Calu3 (cell line): Measurements from ENCODE around the gene VCL. TPM values are rescaled to one million over a fixed set of nuclear protein-coding genes. Genes with fewer than 3 reads are reported as not detected.

Experiments
- BruUV-seq: library from RNA; stranded (reverse); fragments of 400-500 nt; replicated peaks from 2 replicates; lab custom pipeline; 2021; lab: Mats Ljungman, UMichigan
- CTCF ChIA-PET: fragments of 300-600 bp; sonication (Branson Sonifier 250); formaldehyde crosslinking; loops from one replicate; lab custom pipeline; 2022; ENCODE audit warnings: antibody characterized with exemption; lab: Charles Lee
- DNase-seq: peaks from one replicate; pipeline ENCODE4 v3.0.0; 2022
- H3K27ac Mint-ChIP-seq: one replicate; pipeline ENCODE4 v1.8.0; 2022; ENCODE audit warnings: mixed read lengths; ENCODE audit not compliant: unreplicated experiment
- H3K27me3 Mint-ChIP-seq: one replicate; pipeline ENCODE4 v1.8.0; 2022; ENCODE audit warnings: mixed read lengths; ENCODE audit not compliant: unreplicated experiment
- H3K36me3 Mint-ChIP-seq: one replicate; pipeline ENCODE4 v1.8.0; 2022; ENCODE audit warnings: mild to moderate bottlenecking, moderate library complexity, mixed read lengths; ENCODE audit not compliant: insufficient read depth, unreplicated experiment
- H3K4me1 Mint-ChIP-seq: one replicate; pipeline ENCODE4 v1.8.0; 2022; ENCODE audit warnings: mild to moderate bottlenecking, low read depth, mixed read lengths; ENCODE audit not compliant: unreplicated experiment
- H3K4me3 Mint-ChIP-seq: one replicate; pipeline ENCODE4 v1.8.0; 2022; ENCODE audit warnings: mild to moderate bottlenecking, low read depth, moderate library complexity, mixed read lengths; ENCODE audit not compliant: unreplicated experiment
- H3K9me3 Mint-ChIP-seq: one replicate; pipeline ENCODE4 v1.8.0; 2022; ENCODE audit warnings: low read depth, mixed read lengths; ENCODE audit not compliant: unreplicated experiment
- CTCF ChIP-seq: fragments of 200-600 bp; IDR thresholded peaks from one replicate; pipeline ENCODE4 v1.8.0; 2022; ENCODE audit warnings: antibody characterized with exemption; ENCODE audit not compliant: unreplicated experiment
- intact Hi-C: fragments of 100-400 bp; cut with micrococcal nuclease; formaldehyde crosslinking; loops from one replicate; pipeline ENCODE4 v1.10.0; 2022; ENCODE audit not compliant: unreplicated experiment
- total RNA-seq: library from RNA; stranded (reverse); gene quantifications from 2 replicates; pipeline ENCODE4 v1.2.3, GENCODE V29; 2022

The VCL gene
- total RNA-seq, 1 experiment from 2014 or later = 237 TPM

GRCh38 chr10:74047304-74047703, 49.4 kb downstream of the VCL start:
- TF ChIP-seq CTCF = no peak
- peaks cover 62% of the 10 kb centered on the region for H3K4me1 Mint-ChIP-seq
- no peaks in the 10 kb centered on the region for H3K27me3 Mint-ChIP-seq
- CTCF ChIA-PET = interaction anchor here (0.9 to 2.7 kb wide), 11 partner anchors 9 to 161 kb away, joined by 3 to 14 read pairs (median 5); no protein-coding TSS in a partner anchor
- BruUV-seq = no TSS peak
- peak overlapping the region; percentile 0 for H3K4me3 Mint-ChIP-seq
- H3K9me3 Mint-ChIP-seq = no peaks in the 10 kb centered on the region
- H3K36me3 Mint-ChIP-seq = peaks cover 31% of the 10 kb centered on the region
- H3K27ac Mint-ChIP-seq = peak overlapping the region; percentile 78
- DNase-seq = no peak
- intact Hi-C loops = no loop called here

- intact Hi-C loops = no loop called here
- no peak for TF ChIP-seq CTCF
- no peaks in the 10 kb centered on the region for H3K27me3 Mint-ChIP-seq
- no TSS peak for BruUV-seq
- peak overlapping the region; percentile 78 for H3K27ac Mint-ChIP-seq
- peaks cover 31% of the 10 kb centered on the region for H3K36me3 Mint-ChIP-seq
- peak; percentile 57 for DNase-seq
- no peak overlapping the region for H3K4me3 Mint-ChIP-seq
- CTCF ChIA-PET = interaction anchor here (0.6 to 2.7 kb wide), 12 partner anchors 9 to 162 kb away, joined by 3 to 14 read pairs (median 5); no protein-coding TSS in a partner anchor
- H3K9me3 Mint-ChIP-seq = no peaks in the 10 kb centered on the region
- peaks cover 62% of the 10 kb centered on the region for H3K4me1 Mint-ChIP-seq
Measured at GRCh38 chr10:74047871-74048270, 50.0 kb downstream of the VCL start.

- Mint-ChIP-seq H3K4me1 (peaks cover 68% of the 10 kb centered on the region), H3K9me3 (no peaks in the 10 kb centered on the region), H3K36me3 (peaks cover 28% of the 10 kb centered on the region), H3K27ac (peak overlapping the region; percentile 78), H3K4me3 (no peak overlapping the region), H3K27me3 (no peaks in the 10 kb centered on the region)
- no peak for DNase-seq
- no peak for TF ChIP-seq CTCF
- intact Hi-C loops = no loop called here
- CTCF ChIA-PET = interaction anchor here (0.6 to 2.7 kb wide), 11 partner anchors 8 to 162 kb away, joined by 4 to 14 read pairs (median 5); no protein-coding TSS in a partner anchor
- no TSS peak for BruUV-seq
Measured at GRCh38 chr10:74048433-74048832, 50.5 kb downstream of the VCL start.

GRCh38 chr10:74049955-74050354, 52.0 kb downstream of the VCL start:
- intact Hi-C loops = no loop called here

More at GRCh38 chr10:74049955-74050354, 52.0 kb downstream of the VCL start:
- no TSS peak for BruUV-seq
- H3K9me3 Mint-ChIP-seq = no peaks in the 10 kb centered on the region
- peak overlapping the region; percentile 7 for H3K27ac Mint-ChIP-seq
- TF ChIP-seq CTCF = no peak
- no peaks in the 10 kb centered on the region for H3K27me3 Mint-ChIP-seq
- H3K4me1 Mint-ChIP-seq = peaks cover 79% of the 10 kb centered on the region
- DNase-seq = no peak
- H3K4me3 Mint-ChIP-seq = no peak overlapping the region
- H3K36me3 Mint-ChIP-seq = peaks cover 20% of the 10 kb centered on the region
- CTCF ChIA-PET = interaction anchor here (0.8 to 2.7 kb wide), 3 partner anchors 9 to 31 kb away, joined by 3 to 13 read pairs (median 3); no protein-coding TSS in a partner anchor
